22Rv1 (cell line): ENCODE data around the gene PAX3.

Experiments
- ZFX ChIP-seq: fragments of 450-650 bp; IDR thresholded peaks from 2 replicates; pipeline ENCODE4 v1.6.1; 2017; ENCODE audit warnings: antibody characterized with exemption, borderline replicate concordance
- TF ChIP-seq, protein P1 (sequence below): fragments of 450-650 bp; IDR thresholded peaks from 2 replicates; pipeline ENCODE4 v1.5.1; 2017; ENCODE audit warnings: mild to moderate bottlenecking

DNA sequence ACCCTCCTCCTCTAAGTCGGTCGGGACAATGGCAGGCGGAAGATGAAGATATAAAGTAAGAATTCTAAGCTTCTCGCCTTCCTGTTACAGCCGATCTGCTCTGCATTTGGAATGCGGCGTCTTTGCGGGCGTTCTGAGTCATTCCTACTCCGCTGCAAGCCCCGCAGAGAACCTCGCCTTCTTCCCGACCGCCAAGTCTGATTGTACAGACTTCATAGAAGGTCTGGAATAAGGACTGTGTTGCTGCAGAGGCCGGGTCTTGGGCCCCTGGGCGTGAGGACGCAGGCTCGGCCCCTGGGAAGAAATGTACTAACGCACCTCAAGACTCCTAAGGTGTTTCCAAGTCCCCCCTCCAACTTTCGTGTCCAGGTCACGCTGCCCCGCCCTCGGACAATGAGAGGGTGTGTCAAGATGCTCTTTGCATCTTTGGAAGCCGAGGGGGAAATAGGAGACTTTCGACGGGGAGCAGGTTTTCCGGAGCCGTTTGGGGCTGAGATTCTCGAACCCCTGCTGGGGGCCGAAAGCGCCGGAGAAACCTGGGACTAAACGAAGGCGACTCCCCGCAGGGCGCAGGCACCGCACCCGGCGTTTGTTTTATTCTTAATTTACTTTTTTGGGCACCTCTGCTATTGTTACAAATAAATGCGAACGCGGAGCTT lies 12.7 kb upstream of the PAX3 start:
- TF ChIP-seq, protein P1, sequence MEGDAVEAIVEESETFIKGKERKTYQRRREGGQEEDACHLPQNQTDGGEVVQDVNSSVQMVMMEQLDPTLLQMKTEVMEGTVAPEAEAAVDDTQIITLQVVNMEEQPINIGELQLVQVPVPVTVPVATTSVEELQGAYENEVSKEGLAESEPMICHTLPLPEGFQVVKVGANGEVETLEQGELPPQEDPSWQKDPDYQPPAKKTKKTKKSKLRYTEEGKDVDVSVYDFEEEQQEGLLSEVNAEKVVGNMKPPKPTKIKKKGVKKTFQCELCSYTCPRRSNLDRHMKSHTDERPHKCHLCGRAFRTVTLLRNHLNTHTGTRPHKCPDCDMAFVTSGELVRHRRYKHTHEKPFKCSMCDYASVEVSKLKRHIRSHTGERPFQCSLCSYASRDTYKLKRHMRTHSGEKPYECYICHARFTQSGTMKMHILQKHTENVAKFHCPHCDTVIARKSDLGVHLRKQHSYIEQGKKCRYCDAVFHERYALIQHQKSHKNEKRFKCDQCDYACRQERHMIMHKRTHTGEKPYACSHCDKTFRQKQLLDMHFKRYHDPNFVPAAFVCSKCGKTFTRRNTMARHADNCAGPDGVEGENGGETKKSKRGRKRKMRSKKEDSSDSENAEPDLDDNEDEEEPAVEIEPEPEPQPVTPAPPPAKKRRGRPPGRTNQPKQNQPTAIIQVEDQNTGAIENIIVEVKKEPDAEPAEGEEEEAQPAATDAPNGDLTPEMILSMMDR: no peak
- no peak for TF ChIP-seq ZFX
